ENCODE measurements around the gene PTPN22.

DNA sequence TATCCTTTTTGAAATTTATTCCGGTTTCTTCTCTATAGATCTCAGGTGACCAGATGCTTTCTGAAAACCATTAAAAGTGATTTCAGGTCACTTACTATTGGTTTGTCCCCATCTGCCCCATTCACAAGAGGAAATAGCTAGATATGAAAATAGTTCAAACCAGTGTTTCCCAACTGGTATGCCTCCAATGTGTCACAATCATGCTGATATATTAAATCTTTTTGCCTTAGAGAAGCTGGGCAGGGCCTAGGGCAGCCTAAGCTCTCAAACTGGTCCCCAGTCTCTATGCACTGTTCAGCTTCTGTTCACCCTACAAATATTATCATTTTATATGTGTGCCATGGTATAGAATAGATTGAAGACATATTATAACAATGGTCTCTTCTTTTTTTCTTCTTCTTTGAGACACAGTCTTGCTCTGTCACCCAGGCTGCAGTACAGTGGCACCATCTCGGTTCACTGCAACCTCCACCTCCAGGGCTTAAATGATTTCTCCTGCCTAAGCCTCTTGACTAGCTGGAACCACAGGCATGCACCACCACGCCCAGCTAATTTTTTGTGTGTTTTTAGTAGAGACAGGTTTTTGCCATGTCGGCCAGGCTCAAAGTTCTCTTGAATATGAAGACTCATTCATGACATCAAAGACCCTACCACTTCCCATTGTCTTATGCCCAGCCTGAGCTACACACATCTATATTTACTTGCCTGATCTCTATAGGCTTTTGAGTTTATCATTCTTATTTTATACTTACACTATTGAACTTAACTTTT lies 15.7 kb downstream of the PTPN22 start:
- TF ChIP-seq, protein P1, sequence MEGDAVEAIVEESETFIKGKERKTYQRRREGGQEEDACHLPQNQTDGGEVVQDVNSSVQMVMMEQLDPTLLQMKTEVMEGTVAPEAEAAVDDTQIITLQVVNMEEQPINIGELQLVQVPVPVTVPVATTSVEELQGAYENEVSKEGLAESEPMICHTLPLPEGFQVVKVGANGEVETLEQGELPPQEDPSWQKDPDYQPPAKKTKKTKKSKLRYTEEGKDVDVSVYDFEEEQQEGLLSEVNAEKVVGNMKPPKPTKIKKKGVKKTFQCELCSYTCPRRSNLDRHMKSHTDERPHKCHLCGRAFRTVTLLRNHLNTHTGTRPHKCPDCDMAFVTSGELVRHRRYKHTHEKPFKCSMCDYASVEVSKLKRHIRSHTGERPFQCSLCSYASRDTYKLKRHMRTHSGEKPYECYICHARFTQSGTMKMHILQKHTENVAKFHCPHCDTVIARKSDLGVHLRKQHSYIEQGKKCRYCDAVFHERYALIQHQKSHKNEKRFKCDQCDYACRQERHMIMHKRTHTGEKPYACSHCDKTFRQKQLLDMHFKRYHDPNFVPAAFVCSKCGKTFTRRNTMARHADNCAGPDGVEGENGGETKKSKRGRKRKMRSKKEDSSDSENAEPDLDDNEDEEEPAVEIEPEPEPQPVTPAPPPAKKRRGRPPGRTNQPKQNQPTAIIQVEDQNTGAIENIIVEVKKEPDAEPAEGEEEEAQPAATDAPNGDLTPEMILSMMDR (conservative IDR thresholded peaks at IDR 0.05; ENCODE audit: low read length) = no peak
- no peak for TF ChIP-seq EZH2phosphoT487 (IDR thresholded peaks at IDR 0.05; ENCODE audit: borderline replicate concordance, low read depth, low read length)
